Fibroblast of the conjunctiva (primary cell): ENCODE measurements around the gene ACSL1.

Experiments used
- DNase-seq: peaks from one replicate; pipeline ENCODE4 v3.0.0-alpha.2; 2010; ENCODE audit warnings: low read depth

ACSL1 gene

GRCh38 chr4:184719407-184719806, 106.4 kb downstream of the ACSL1 start:
- DNase-seq, result no peak

DNA sequence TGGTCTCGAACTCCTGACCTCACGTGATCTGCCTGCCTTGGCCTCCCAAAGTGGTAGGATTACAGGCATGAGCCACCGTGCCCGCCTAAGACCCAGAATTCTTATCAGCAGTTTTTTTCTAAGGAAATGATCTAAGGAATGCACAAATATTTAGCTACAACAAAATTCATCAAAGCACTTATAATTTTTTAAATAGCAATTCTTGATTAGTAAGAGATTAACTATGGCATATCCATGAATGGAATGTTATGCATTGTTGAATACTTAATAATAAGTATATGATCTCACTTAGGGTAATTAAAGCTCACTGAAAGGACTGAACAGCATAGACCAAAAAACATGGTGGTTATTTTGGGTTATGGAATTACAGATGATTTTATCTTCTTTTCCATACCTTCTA, 110.2 kb downstream of the ACSL1 start:
- no peak for DNase-seq

- no peak for DNase-seq
Measured at GRCh38 chr4:184713887-184714286, 111.9 kb downstream of the ACSL1 start.

- DNase-seq, result no peak
Measured at GRCh38 chr4:184712322-184712721, 113.4 kb downstream of the ACSL1 start.

GRCh38 chr4:184706453-184706852, 119.3 kb downstream of the ACSL1 start:
- DNase-seq, result no peak

DNA sequence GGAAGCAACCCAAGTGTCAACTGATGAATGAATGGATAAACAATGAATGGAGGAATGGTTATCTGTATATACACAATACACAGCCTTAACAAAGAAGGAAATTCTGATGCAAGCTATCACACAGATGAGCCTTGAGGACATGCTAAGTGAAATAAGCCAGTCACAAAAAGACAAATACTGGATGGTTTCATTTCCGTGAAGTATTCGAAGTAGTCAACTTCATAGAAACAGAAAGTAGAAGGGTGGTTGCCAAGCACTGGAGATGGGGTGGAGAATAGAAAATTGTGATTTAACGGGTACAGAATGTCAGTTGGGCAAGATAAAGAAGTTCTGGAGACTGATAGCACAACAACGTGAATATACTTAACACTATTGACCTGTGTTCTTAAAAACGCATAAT, 120.1 kb downstream of the ACSL1 start:
- DNase-seq, result no peak
